HG03354 (cell line): Measurements from ENCODE around the gene C12orf54.
"Not testable (repeated sequence)": the region's sequence is repeated elsewhere in the genome, so short reads cannot be mapped to it uniquely, and the experiment has no call there.

Experiments
- ATAC-seq: cut with Tn5 transposase; IDR thresholded peaks from one replicate; pipeline ENCODE4 v1.9.1; 2021; ENCODE audit warnings: mild to moderate bottlenecking; ENCODE audit not compliant: unreplicated experiment, poor library complexity, severe bottlenecking

Gene C12orf54

GRCh38 chr12:48500281-48500680 is 18.0 kb downstream of the C12orf54 start:
- ATAC-seq = not testable (repeated sequence)

GRCh38 chr12:48506836-48507235 is 24.5 kb downstream of the C12orf54 start:
- not testable (repeated sequence) for ATAC-seq

DNA sequence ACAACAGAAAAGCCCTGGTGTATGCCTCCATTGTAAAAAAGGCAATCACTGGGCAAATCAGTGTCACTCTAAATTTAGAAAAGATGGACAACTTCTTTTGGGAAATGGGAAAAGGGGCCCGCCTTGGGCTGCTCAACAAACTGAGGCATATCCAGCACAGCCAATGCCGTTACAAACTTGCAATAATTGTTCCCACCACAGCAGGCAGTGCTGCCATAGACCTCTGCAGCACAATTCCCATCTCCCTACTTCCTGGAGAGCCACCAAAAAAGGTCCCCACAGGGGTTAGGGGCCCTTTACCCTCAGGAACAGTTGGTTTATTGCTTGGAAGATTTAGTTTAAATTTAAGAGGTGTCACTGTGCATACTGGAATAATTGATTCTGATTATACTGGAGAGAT is 26.7 kb downstream of the C12orf54 start:
- no peak for ATAC-seq

DNA sequence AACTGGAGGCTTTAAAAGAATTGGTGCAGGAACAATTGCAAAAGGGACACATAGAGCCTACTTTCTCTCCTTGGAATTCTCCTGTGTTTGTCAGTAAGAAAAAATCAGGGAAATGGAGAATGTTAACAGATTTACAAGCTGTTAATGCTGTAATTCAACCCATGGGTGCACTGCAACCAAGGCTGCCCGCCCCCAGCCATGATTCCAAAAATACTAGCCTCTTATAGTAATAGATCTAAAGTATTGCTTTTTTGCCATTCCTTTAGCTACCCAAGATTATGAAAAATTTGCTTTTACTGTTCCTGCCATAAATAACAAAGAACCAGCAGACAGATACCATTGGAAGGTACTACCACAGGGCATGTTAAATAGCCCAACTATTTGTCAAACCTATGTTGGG is 27.8 kb downstream of the C12orf54 start:
- ATAC-seq = no peak

GRCh38 chr12:48512855-48513254 is 30.6 kb downstream of the C12orf54 start:
- peak; percentile 92 for ATAC-seq

DNA sequence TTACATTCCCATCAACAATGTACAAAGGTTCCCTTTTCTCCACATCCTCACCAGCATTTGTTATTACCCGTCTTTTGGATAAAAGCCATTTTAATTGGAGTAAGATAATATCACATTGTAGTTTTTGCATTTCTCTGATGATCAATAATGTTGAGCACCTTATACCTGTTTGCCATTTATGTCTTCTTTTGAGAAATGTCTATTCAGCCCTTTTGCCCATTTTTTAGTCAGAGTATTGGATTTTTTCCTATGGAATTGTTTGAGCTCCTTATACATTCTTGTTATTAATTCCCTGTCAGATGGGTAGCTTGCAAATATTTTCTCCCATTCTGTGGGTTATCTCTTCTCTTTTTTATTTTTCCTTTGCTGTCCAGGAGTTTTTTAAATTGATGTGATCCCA is 32.4 kb downstream of the C12orf54 start:
- no peak for ATAC-seq

DNA sequence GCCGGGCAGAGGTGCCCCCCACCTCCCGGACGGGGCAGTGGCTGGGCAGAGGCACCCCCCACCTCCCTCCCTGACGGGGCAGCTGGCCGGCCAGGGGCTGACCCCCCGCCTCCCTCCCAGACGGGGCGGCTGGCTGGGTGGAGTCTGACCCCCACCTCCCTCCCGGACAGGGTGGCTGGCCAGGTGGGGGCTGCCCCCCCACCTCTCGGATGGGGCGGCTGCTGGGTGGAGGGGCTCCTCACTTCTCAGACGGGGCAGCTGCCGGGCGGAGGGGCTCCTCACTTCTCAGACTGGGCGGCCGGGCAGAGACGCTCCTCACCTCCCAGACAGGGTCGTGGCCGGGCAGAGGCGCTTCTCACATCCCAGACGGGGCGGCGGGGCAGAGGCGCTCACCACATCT is 38.1 kb downstream of the C12orf54 start:
- not testable (repeated sequence) for ATAC-seq

DNA sequence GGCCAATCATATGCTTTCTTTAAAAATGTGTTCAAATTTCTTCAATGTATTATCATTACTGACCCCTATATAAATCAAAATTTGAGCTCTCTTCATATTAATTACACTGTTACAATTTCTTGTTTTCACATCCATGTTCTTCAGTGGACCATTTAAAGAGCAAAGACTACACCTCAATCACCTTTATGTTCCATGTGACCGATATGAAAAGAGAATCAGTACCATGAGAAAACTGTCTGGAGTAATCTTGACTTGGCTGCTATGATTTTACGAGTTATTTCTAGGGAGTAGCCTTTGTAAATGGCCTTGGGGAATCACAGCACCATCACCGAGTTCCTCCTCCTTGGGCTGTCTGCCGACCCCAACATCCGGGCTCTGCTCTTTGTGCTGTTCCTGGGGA is 43.0 kb downstream of the C12orf54 start, which contains the start of gene OR8S1:
Gene OR8S1 (plus strand): TSS at position 301 of the 400 bp plus-strand sequence. CDS start 0 bp downstream, at position 301.
- no peak for ATAC-seq

DNA sequence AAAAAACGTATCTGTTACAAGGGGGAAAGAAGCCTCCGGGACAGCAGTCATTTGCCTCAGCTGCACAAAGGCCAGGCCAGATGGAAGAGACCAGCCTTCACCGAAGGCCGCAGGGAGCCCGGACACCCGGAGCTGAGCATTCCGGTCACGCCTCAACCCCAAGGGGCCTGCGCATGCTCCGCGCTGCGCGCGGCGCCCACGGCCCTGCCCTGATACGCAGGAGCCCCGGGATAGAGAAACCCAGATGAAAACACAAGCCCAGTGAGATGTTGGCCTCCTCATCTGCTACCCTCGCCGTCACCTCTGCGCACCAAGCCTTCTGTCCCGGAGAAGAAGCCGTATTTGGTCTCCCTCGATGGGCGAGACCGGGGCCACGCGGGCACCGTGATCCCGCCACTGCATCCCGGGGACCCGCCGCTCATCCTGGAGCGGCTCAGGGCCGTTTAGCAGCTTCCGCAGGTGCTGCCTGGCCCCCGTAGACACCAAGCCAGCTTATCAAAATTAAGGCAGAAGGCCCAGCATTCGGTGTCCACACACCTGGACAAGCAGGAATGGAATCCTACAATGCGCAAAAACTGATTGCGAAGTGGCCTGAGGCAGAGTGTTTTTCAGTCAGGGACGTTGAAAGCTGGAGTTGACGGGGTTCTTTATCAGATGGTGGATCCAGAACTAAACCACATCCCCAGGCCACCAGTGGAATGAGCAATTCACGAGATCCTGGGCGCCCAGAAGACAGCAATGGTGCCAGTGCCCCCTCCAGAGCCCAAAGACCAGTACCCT is 45.8 kb downstream of the C12orf54 start:
- ATAC-seq = no peak

DNA sequence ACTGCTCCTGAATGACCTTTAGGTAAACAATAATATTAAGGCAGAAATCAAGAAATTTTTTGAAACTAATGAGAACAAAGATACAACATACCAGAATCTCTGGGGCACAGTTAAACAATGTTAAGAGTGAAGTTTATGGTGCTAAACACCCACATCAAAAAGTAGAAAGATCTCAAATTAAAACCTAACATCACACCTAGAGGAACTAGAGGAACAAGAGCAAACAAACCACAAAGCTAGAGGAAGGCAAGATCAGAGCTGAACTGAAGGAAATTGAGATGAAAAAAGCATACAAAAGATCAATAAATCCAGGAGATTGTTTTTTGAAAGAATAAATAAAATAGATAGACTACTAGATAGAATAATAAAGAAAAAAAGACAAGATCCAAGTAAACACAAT is 50.3 kb downstream of the C12orf54 start:
- no peak for ATAC-seq

GRCh38 chr12:48536602-48537001 is 54.3 kb downstream of the C12orf54 start:
- ATAC-seq = no peak

GRCh38 chr12:48542300-48542928 is 60.1 kb downstream of the C12orf54 start:
- no peak for ATAC-seq

DNA sequence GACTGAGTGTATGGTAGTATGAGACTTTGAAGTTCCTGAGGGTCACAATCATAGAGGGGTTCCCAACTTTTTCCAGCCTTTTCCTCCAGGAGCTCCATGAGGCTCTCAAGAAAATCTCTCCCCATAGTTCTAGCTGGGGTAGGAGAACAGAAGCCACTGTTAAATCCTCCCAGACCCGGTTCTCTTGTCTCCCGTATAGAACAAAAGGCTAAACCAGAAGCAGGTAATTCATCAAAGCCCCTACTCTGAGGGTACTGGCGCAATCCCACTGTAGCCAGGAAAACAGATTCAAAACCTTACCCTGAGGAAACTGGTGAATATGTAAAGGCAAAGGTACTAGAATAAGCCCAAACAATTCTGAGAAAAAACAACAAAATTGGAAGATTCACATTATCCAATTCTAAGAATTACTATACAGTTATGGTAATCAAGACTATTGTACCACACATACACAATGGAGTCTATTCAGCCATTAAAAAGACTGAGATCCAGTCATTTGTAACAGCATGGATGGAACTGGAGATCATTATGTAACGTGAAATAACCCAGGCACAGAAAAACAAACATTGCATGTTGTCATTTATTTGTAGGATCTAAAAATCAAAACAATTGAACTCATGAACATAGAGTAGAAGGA is 63.7 kb downstream of the C12orf54 start:
- ATAC-seq = no peak
